ENCODE data around the gene SRRM4.

Gene SRRM4

DNA sequence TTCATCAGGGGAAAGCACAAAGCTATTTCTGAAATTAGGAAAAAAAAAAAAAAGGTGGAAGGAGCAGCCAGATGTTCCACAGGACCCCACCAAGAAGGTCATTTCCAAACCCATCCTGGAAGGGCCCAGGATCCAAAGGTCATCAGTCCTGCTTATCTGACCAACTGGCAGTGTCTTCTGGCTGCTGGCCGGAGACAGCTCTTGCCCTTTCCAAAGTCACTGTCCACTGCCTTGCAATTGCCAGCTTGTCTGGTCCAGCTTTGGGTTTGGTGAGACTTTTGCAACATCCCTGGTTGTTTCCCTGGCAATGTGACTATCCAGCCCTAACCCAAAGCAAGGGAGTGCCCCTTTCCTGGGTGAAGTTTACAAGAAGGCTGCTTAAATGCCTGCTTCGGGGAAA, 178.5 kb downstream of the SRRM4 start:
- DNase-seq (ENCODE audit: low read depth): no peak
- no peak overlapping the region for H3K4me3 ChIP-seq (ENCODE audit: low read length)
- TF ChIP-seq, protein P1, sequence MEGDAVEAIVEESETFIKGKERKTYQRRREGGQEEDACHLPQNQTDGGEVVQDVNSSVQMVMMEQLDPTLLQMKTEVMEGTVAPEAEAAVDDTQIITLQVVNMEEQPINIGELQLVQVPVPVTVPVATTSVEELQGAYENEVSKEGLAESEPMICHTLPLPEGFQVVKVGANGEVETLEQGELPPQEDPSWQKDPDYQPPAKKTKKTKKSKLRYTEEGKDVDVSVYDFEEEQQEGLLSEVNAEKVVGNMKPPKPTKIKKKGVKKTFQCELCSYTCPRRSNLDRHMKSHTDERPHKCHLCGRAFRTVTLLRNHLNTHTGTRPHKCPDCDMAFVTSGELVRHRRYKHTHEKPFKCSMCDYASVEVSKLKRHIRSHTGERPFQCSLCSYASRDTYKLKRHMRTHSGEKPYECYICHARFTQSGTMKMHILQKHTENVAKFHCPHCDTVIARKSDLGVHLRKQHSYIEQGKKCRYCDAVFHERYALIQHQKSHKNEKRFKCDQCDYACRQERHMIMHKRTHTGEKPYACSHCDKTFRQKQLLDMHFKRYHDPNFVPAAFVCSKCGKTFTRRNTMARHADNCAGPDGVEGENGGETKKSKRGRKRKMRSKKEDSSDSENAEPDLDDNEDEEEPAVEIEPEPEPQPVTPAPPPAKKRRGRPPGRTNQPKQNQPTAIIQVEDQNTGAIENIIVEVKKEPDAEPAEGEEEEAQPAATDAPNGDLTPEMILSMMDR (IDR thresholded peaks at IDR 0.05; ENCODE audit: insufficient read depth, low read depth, low read length, missing control alignments): no peak

DNA sequence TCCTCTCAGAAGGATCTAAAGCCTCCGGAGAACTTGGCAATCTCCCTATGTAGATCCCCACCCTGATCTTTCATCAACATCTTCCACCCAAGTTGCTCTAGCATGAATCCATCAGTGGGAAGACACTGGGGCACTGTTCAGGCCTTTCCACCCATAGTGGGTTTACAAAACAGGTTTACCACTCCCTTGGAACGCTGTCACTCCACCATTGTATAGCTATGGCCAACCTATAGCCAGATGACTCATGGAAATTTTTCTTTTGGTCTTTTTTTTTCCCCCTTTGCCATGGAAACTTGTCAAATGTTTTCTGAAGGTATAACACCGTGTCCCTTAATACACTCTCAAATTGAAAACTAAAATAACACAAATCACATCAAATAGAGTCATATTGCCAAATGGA, 186.6 kb downstream of the SRRM4 start:
- no peak overlapping the region for H3K4me3 ChIP-seq (ENCODE audit: low read length)
- DNase-seq (ENCODE audit: low read depth): no peak
- TF ChIP-seq, protein P1 (IDR thresholded peaks at IDR 0.05; ENCODE audit: insufficient read depth, low read depth, low read length, missing control alignments): no peak

DNA sequence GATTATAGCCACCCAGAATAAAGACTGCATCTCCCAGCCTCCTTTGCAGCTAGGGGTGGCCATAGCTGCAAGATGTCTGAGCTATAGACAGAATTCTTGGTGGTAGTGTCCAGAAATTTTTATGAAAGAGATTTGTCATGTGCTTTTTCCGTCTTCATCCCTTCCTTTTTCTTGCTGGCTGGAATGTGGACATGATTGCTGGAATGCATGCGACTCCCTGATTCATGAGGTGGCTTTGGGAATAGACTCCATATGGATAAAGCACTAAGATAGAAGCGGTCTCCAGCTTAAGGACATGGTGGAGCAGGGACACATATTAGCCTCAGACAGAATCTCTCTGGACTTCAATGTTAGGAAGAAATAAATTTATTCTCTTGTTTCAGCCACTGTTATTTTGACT, 187.4 kb downstream of the SRRM4 start:
- TF ChIP-seq, protein P1 (IDR thresholded peaks at IDR 0.05; ENCODE audit: insufficient read depth, low read depth, low read length, missing control alignments): no peak
- no peak overlapping the region for H3K4me3 ChIP-seq (ENCODE audit: low read length)
- no peak for DNase-seq (ENCODE audit: low read depth)

DNA sequence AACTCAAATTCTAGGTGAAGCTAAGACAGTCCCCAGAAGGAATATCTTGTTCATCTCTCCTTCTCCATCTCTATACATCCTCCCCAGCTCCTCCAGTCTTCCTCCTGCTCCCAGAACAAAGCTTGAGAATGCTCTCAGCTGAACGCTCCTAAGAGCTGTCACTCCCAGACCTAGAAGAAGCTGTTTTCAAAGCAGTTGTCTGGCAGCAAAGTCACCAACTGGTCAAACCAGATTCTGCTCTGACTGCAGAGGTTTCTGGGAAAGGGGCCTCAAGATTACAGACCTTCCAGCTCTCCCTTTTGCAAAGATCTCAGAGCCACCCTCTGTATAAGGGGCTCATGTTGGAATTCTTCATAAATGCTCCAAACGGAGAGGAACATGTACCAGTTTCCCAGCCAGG, 187.8 kb downstream of the SRRM4 start:
- H3K4me3 ChIP-seq (ENCODE audit: low read length): no peak overlapping the region
- DNase-seq (ENCODE audit: low read depth): peak; percentile 39
- TF ChIP-seq, protein P1 (IDR thresholded peaks at IDR 0.05; ENCODE audit: insufficient read depth, low read depth, low read length, missing control alignments): no peak

DNA sequence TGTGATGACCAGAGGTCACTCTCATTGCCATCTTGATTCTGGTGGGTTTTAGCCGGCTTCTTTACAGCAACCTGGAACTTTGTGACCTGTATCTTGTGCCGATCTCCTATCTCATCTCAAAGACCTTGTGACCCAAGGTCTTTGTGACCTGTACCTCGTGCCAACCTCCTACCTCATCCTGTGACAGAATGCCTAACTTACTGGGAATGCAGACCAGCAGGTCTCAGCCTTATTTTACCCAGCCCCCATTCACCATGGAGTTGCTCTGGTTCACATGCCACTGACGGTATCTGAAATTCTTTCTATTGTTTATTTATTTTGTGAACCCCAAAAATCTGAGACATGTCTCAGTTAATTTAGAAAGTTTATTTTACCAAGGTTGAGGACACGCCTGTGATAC, 189.9 kb downstream of the SRRM4 start:
- no peak for DNase-seq (ENCODE audit: low read depth)
- H3K4me3 ChIP-seq (ENCODE audit: low read length): no peak overlapping the region
- TF ChIP-seq, protein P1 (IDR thresholded peaks at IDR 0.05; ENCODE audit: insufficient read depth, low read depth, low read length, missing control alignments): no peak

DNA sequence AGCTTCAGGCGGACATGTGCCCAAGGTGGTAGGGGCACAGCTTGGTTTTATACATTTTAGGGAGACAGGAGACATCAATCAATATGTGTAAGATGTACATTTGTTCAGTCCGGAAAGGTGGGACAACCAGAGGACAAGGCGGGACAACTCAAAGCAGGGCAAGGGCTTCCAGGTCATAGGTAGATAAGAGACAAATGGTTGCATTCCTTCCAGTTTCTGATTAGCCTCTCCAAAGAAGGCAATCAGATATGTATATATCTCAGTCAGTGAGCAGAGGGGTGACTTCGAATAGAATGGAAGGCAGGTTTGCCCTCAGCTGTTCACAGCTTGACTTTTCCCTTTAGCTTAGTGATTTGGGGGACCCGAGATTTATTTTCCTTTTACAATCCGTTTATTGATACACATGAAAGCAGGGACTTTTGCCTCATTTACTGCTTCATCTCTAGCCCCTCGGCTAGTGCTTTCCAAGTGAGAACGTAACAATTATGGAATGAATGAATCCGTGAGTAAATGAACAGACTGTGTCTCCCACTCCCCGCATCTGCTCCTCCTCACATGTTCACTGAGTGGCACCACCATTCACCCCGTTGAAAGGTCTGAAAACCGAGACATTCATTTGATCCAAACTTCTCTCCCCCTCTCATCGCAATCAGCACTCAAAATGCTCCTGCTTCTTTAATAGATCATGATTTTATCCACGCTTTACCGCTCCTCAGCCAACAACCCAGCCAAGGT, 190.5 kb downstream of the SRRM4 start:
- TF ChIP-seq, protein P1 (IDR thresholded peaks at IDR 0.05; ENCODE audit: insufficient read depth, low read depth, low read length, missing control alignments): no peak
- DNase-seq (ENCODE audit: low read depth): no peak
- H3K4me3 ChIP-seq (ENCODE audit: low read length): no peak overlapping the region

DNA sequence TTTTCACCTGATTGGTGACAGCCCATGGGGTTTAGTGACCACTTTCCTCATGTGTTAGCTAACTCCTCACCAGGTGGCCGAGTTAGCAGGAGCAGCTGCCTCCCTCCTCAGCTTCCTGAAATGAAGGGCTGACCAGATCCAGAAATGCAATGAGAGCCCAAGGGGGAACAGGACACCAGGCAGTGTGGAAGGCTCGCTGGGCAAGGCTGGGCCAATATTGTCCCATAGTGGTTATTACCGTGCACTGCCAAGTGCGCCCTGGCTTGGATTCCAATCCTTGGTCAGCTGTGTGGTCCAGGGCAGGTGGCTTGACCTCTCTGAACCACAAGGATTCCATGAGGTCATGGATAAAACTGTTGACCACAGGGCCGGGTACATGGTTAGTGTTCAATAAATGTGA, 193.7 kb downstream of the SRRM4 start:
- DNase-seq (ENCODE audit: low read depth): no peak
- no peak overlapping the region for H3K4me3 ChIP-seq (ENCODE audit: low read length)
- TF ChIP-seq, protein P1 (IDR thresholded peaks at IDR 0.05; ENCODE audit: insufficient read depth, low read depth, low read length, missing control alignments): no peak

Measured in epithelial cell of esophagus (primary cell).